SKM-1 (cell line): ENCODE measurements around the gene TJP3.
A peak's percentile ranks its signal among the peaks of the same experiment; 100 is the strongest.
"Not testable (repeated sequence)": the region's sequence is repeated elsewhere in the genome, so short reads cannot be mapped to it uniquely, and the experiment has no call there.

Source experiments
- DNase-seq: peaks from one replicate; lab custom pipeline; 2025; ENCODE audit not compliant: unreplicated experiment; lab: John Stamatoyannopoulos, UW

Gene TJP3, protein sequence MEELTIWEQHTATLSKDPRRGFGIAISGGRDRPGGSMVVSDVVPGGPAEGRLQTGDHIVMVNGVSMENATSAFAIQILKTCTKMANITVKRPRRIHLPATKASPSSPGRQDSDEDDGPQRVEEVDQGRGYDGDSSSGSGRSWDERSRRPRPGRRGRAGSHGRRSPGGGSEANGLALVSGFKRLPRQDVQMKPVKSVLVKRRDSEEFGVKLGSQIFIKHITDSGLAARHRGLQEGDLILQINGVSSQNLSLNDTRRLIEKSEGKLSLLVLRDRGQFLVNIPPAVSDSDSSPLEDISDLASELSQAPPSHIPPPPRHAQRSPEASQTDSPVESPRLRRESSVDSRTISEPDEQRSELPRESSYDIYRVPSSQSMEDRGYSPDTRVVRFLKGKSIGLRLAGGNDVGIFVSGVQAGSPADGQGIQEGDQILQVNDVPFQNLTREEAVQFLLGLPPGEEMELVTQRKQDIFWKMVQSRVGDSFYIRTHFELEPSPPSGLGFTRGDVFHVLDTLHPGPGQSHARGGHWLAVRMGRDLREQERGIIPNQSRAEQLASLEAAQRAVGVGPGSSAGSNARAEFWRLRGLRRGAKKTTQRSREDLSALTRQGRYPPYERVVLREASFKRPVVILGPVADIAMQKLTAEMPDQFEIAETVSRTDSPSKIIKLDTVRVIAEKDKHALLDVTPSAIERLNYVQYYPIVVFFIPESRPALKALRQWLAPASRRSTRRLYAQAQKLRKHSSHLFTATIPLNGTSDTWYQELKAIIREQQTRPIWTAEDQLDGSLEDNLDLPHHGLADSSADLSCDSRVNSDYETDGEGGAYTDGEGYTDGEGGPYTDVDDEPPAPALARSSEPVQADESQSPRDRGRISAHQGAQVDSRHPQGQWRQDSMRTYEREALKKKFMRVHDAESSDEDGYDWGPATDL

DNA sequence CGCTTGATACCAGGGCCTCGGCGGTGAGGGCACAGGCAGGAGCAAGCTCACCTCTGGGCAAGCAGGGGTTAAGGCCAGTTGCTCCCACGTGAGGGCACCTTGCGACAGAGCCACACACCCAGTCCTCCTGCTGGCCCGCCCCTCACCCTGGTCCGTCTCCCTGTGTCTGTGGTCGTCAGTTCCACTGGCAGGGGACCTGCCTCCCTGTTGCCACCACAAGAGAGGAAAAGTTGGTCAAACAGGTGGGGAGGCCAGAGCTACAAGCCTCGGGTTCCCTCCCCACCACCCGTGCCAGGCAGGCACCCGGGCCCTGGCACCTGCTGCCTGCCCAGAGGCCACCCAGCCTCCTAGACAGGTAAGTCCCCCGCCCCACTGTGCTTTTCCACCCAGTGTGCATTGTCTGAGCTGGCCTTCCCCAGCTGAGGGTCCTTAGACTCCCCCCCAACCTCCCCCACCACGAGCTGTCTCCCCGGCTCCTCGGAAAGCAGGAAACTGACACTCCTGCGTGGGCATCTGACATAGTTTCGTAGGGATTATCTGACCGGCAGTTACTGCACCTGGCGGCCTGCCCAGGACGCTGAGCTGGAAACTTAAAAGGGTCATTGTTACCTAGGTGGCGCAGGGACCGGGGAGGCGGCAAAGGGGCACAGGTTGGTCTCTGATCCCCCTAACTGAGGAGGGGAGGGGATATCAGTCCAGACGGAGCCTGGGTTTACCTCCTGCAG, at the start of gene TJP3:
Gene TJP3 (plus strand): TSS at position 178 of the 725 bp plus-strand sequence. CDS start 20,049 bp downstream, outside the sequence.
- DNase-seq: peak; percentile 17

DNA sequence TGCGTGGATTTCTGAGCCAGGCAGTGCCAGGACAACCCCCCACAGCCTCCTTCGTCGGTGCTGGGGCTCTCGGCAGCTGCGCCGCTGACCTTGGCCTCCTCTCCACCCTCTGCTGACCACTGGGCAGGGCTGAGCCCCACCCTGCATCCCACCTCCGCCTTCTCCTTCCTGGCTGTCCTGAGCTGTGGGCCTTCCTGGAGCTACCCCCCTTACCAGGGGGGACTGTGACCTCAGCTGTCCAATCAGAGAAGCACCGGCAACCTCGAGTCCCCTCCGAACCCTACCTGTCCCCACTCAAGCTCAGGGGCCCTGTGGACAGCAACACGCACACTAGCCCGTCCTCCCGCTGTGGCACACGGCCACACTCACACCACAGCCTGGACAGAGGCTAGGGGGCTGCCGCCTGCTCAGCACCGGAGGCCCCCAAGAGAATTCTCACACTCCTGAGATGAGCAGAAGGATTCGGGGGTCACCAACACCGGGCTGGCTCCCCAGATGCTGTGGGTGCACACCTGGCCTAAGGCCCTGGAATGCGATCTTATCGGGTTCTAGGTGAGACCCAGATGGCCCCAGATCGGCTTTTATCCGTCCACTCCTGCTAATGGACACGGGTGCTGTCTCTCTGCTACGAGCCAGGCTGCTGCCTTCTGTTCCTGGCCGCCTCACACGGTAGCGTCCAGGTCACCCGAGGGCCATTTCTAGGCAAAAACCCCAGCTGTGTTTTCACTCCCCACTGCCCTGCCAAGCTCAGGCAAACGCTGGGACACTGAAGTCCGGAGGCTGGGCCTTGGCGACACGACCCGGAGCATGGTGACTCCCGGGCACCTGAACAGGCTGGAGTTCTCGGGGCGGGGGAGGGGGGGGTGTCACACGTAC, 49.1 kb upstream of the TJP3 start:
- DNase-seq: no peak

DNA sequence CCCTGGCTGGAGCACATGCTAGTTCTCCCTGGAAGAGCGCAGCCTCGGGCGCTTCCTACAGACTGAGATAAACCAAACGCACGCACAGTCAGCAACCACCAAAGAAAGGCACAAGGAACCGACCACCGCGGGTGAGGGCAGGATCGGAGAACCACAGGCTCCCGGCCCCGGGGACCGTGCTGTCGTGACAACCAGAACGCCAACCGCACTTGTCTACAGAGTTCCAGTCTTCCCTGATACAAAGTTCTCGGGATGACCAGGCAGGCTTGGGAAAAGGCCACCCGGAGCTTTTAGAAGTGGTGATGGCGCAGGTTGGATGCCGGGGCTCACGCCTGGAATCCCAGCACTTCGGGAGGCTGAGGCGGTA, 48.5 kb upstream of the TJP3 start:
- no peak for DNase-seq

DNA sequence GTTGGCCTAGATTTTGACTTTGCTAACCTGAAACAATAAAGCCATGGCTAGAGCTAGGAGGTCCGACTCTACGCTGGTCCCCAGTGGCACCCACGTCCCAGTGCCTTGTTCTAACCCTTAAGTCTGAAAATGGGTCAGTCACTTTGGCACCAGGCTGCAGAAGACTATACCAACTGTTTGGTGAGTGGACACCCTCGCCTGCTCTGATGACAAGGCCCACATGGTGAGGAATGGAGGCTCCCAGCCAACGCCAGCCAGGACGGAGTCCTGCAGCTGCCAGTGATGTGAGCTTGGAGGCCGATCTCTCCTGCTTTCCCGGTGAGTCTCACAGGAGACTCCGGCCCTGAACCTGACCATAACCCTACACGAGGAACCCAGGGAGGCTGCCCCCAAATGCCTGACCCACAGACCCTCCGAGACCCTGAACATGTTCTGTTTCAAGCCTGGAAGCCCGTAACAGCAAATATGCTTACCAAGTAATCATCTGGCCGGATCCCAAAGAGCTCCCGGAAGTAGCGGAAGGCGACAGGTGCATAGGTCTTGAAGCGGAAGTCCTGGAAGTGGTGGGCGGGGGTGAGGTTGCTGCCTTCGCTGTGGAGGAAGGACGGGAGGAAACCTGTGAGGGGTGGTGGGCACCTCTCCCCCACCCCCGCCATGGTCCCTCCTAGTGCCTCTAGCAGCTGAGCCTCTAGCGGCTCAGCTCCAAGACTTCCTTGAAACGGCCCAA, 47.5 kb upstream of the TJP3 start:
- DNase-seq: no peak

DNA sequence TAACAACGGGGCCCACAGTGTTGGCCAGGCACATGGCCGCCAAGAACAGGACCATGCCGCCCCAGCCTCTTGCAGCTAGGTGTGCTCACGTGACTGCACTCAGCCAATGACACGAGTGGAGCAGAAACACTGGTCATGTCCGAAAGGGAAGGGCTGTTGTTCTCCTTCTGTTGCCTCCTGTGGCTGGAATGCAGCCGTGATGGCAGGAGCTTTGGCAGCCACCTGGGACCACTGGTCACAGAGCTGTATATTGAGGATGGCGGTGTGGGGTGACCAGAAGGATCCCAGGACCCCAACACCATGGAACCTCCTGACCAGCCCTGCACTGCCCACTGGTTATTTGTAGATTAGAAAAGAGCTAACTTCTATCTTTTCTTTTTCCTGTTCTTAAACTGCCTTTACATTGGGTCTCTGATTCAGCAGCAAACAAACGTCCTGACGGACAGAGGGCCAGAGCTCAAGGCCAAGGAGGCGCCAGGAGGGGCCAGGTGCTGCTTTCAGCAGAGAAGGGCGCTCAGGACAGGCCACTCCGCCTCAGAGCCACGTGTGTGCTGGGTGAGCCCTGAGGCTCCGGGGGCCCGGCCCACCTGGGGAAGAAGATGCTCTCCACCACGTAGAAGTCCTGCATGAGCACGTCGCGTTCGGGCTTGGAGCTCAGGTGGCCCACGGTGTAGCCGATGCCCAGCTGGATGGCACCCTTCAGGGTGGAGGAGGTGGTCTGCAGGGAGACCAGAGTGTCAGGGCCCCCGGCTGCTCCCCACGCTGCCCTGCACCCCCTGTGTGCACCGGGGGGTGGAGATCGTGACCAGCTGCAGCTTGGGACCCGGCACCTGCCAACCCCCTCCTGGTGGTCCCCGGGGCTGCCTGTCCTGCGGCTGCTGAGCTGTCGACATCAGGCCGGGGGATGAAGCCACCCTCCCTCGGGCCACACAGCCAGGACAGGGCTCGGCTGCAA, 46.6 kb upstream of the TJP3 start:
- no peak for DNase-seq

DNA sequence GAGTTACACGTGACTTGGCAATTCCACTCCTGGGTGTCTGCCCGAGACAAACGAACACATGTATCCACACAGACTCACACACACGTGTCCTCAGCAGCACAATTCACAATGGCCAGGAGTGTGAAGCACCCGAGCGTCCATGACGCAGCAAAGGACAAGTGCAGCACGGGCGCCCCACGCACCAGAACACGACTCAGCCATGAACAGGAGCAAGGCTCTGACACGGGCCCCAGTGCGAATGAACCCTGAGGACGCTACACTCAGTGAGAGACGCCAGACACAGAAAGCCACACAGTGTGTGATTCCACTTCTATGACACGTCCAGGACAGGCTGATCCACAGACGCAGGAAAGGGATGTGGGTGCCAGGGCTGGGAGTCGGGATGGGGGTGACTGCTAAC, 44.3 kb upstream of the TJP3 start:
- DNase-seq: no peak

DNA sequence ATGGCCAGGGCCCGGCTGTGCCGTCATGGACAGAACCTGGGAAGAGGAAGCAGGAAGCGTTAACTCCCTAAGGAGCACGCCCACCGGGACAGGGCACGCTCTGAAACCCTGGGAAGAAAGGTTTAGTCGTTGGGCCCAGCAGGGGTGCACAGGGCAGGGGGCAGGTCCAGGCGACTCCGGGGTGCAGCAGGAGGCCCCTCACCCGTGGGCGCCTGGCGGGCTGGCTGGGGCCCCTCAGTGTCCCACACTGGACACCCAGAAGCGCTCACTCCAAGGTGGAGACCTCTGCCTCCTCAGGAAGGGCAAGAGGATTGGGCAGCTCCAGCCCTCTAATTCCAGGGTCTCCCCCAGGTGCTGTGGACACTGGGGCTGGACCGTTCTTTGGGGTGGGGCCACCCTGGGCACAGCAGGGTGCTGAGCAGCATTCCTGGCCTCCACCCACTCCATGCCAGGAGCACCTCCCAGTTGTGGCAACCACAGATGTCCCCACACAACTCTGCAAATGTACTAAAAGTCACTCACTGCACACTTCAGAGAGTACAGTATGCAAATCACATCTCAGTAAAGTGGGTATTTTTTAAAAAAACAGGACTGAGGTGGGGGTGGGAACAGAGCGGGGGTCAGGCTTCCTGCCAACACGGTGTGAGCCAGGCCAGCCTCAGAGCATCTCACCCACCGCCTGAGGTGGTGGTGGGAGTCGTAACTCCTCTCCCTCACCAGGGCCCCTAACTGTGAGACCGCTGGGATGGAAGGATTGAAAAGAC, 43.1 kb upstream of the TJP3 start:
- DNase-seq: no peak

DNA sequence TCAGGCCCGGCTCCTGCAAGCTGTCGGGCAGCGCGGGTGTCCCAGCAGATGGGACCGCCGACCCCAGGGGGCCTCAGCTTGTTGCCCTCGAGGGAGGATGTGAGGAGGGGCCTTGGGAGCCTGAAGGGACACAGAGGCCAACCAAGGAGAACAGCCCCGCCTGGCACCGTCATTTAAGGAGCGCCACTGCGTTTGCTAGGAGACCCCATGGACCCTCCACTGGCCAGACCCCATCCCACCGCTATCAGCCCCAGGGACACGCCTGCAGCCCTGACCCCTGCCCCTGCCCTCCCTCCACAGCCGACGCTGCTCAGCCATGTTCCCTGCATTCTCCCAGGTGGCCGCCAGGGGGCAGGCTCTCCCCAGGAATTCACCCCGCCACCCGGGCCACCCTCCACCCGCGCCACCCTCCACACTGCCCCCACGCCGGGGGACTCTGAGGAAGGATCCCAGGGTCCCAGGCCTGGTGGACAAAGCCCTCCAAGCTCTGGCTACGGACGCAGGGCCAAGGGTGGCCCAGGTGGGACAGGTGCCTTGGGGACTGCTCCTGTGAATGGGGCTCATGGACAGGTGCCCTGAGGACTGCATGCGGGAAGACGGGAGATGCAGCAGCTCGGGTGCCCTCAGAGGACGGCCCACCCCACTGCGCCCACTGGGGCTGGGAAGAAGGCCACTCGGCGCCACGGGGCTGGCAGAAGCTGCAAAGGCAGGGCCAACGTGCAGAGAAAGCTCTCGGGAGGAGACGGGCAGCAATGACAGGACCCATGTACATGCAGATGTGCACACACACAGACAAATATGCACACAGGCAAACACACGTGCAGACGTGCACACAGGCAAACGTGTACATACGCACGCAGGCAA, 42.3 kb upstream of the TJP3 start:
- DNase-seq: peak; percentile 7

DNA sequence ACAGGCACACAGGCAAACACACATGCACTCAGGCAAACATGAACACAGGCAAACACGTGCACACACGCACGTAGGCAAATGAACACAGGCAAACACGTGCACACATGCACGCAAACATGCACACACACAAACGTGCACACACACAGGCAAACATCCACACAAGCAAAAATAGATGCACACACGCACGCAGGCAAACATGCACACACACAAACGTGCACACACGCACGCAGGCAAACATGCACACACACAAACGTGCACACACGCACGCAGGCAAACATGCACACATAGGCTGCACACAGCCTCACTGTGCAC, 41.7 kb upstream of the TJP3 start:
- not testable (repeated sequence) for DNase-seq

DNA sequence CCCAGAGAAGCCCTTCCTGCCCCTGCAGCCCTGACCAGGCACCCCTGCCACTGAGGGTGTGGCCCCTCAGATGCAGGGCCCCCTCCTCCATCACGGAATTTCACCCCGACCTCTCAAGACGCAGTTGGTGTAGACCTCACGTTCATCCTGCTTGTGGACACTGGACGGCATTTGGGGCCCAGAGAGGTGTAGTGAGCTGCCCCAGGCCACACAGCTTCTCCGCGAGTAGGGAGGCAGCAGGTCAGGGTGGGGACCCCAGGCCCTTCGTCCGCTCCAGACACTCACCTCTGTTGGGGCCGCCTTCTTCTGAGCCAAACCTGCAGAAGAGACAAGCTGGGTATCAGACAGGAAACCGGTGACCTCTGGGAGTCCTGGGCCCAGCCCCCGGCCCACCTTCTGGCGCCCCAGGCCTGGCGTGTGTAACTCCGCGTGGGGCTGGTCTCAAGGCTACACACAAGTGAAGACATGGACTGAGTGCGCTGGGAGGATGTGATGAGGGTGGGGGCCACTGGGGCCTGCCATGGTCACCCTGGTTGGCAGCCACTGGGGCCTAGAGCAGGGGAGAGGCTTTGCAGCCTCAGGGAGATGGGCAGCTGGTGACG, 41.0 kb upstream of the TJP3 start:
- no peak for DNase-seq

DNA sequence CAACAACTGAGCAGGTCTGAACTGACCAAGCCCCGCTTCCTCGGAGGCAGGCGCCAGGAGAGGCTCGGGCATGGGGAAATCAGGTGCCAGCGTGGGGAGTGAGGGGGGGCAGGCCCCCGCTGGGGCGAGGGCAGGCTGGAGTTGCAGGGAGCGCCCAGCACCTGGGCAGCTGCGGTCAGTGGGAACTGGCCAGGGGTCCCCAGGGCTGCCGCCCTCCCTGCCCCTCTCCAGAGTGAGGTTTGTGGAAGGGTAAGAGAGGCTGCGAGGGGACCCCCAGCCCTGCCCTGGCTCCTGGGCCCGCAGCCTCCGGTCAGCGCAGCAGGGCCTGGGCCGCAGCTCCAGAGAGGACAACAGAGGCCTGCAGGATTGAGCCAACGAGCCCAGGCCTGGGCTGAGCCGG, 40.4 kb upstream of the TJP3 start:
- DNase-seq: no peak

DNA sequence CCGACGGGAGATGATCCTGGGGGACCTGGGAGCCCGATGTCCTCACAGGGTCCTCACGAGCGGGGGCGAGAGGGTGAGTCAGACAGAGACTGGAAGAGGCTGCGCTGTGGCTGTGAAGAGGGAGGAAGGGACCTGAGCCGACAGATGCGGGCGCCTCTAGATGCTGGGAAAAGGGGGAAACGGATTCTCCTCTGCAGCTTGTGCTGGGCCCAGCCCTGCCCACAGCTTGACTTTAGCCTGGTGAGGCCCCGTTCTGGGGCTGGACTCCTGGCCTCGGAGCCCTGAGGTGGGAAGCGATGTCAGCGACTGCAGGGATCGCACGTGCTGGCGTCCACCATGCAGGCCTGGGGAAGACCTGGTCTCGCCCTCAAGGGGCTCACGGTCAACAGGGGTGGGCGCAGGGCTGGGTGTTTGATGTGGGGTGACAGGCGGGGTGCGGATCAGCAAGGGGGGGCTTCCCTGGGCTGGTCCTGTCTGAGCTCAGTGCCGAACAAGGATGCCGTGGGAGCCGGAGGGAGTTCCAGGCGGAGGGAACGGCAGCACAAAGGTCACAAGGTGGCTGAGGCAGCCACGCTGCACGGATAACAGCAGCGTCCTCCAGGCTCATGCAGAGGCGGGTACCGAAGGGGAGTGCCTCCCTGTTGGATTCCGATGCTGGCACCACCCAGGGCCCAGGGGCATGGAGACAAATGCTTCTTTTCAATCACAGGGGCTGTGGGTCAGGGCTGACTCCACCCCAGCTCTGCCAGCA, 39.7 kb upstream of the TJP3 start:
- DNase-seq: no peak

DNA sequence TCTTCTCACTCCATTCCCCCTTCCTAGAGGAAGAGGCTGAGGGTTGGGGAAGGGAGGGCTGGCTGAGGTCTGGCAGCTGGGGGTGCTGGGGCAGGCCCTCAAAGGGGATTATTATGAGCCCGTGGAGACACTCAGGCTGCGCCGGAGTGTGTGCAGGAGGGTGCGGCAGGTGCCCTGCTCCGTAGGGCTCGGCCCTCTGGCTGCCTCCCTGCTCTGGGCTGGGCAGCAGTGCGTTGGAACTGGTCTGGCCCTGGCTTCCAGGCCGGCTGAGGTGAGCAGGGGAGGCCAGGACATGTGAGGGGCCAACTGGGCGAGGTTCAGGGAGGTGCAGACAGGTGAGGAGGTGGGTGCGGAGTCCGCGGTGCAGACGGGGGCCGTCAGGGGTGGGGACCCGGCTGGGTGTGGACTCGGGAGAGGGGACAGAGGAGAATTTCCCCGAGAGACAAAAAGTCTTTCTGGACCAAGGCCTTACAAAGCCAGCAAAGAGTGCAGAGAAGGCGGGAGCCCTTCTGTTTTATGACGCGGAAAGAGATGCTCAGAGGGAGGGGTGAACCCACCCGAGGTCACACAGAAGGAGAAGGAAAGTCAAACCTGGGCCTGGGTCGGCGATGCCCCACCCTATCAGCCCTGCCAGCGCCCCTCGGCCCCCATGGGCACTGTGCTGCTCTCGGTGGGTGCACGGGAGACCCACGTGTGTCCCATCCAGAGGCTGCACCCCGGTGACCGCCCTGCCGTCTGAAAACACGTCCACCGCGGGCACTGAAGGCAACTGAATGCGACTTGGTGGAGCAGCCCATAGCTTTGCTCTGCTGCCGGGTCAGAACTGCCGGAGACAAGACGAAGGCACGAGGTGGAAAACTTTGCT, 38.9 kb upstream of the TJP3 start:
- DNase-seq: no peak

DNA sequence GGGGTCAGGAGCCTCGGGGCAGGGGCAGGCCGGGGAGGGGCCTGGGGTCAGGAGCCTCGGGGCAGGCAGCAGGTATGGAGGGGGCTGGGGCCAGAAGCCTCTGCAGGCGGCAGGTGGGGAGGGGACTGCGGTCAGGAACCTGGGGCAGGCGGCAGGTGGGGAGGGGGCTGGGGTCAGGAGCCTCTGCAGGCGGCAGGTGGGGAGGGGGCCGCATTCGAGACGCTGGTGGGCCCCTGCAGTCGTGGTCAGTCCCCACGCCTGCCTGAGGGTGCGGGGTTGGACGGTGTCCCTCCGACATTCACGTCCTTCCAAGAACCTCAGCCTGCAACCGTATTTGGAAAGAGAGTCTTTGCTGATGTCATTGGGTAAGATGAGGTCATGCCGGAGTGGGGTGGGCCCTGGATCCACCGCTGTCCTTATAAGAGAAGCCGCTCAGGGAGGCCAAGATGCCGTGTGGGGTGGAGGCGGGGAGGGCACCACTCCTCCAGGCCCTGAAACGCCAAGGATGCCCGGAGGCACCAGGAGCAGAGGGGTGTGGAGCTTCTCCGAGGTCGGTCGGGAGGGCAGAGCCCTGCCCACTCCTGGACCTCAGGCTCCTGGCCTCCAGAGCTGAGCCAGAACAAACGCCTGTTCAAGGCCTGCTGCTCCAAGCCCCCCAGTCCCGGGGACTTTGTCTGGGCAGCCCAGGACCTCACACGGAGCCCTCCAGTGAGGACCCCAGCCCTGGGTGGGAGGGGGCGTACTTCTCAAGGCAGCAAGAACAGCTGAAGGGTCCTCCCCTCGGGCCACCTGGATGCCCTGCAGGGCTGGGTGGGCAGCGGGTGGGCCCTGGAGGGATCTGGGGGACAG, 38.0 kb upstream of the TJP3 start:
- no peak for DNase-seq
